ENCODE results near the gene WIPF3.

WIPF3 gene, protein sequence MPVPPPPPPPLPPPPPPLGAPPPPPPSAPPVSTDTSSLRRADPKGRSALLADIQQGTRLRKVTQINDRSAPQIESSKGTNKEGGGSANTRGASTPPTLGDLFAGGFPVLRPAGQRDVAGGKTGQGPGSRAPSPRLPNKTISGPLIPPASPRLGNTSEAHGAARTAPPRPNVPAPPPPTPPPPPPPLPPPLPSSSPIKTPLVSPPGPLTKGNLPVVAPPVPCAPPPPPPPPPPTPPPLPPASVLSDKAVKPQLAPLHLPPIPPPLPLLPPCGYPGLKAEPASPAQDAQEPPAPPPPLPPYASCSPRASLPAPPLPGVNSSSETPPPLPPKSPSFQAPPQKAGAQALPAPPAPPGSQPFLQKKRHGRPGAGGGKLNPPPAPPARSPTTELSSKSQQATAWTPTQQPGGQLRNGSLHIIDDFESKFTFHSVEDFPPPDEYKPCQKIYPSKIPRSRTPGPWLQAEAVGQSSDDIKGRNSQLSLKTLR

DNA sequence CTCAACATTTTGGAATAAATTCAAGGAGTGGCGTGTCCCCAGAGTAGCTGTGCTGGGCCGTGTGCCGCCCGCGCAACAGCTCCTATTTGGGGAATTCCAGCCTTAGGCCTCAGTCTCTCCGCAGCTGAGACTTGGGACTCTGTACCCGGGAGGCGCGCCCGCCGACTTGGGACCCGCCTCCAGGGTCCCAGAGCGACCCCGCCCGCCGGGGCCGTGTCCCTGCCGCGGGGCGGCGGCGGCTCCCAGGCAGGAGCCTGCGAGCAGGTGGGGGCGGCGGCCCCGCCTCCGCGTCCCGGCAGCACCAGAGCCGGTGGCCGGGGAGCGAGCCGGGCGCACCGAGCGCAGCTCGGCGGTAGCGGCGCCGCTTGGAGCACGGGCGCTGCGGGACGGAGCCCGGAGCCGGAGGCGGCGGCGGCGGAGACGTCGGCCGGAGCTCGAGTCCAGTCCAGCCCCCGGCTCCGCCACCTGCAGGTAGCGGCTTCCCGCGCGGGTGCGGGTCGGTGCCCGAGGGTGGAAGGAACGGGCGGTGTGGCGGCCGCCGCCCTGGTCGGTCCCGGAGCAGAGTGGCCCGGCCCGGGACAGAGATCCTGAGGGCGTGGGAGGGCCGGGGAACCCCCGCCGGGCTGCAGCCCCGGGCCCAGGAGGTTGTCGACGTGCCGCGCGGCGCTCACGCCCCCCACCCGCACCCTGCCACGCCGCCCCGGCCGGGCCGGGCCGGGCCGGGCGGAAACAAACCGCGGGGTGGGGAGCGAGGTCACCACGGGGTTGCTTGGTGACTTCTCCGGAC, at the start of gene WIPF3:
Gene WIPF3, plus strand, starts transcription at position 301 of the 787 bp plus-strand sequence. CDS start 28,217 bp downstream, outside the sequence.
- no peak for DNase-seq (ENCODE audit: low read depth)

DNA sequence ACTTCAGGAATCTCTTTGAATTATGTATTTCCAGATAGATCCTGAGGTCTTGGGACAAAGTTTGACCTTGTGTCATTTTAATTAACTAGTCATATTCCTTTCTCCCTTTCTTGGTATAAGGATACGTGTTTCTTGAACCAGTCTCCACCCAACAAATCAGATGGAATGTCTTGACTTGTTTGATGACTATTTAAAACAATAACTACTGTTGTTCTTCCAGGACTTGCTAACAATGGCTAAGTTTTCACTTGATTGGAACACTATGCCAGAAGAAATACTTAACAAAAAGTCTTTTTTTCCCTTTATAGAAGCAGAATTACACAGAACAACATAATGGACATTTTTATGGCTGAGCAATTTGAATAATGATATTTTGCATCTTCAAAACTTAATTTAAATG, 43.0 kb upstream of the WIPF3 start:
- no peak for DNase-seq (ENCODE audit: low read depth)

DNA sequence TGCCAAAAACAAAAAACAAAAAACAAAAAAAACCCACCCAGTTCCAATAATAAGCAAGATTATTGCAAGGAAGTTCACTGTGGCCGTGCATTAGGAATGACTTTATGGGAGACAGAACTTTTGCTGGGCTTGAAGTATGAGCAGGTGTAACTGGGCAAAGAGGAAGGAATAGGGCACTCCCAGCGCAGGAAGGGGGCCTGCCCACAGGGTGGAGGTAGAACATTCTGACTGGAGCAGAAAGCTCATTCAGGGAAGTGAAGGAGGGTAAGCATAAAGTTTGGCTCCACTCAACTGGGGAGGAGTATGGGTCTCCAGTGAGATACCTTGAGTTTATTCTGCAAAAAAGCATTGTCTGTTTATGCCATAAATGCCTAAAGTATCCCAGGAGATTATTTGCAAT, 42.1 kb upstream of the WIPF3 start:
- DNase-seq (ENCODE audit: low read depth), result no peak

DNA sequence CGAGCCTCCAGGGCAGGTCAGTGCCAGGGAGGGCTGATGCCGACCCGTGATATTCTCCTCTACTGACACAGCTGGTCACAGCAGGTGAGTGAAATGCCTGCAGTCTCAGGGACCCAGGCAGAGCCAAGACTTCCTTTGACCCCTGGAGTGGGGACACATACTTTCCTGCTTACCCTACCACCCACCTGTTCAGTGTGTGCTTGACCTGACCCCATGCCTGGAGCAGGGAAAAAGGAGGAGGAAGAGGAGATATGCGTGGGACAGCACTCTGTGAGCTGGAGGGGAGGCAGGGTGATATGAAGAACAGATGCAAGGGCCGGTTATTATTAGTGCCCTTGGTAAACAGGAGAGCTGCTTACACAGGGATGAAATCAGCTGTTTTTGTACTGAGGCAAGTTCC, 40.8 kb upstream of the WIPF3 start:
- DNase-seq (ENCODE audit: low read depth), result no peak

DNA sequence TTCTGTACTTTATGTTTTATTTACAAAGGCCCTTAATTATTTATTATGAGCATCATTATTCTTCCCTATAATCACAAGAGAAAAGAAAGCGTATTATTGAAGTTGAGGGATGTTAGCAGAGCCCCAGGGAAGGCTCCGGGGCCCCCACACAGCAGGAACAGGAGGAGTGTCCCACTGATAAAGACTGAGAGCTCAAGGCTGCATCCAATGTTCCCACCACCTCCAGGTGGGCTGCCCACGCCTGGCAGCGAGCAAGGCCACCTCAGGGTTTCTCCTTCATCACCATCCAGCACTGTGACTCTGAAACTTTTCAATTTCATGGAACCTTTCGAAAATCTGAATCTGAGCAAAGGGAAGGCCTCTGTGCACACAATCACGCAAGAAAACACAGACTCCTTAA, 35.9 kb upstream of the WIPF3 start:
- no peak for DNase-seq (ENCODE audit: low read depth)

DNA sequence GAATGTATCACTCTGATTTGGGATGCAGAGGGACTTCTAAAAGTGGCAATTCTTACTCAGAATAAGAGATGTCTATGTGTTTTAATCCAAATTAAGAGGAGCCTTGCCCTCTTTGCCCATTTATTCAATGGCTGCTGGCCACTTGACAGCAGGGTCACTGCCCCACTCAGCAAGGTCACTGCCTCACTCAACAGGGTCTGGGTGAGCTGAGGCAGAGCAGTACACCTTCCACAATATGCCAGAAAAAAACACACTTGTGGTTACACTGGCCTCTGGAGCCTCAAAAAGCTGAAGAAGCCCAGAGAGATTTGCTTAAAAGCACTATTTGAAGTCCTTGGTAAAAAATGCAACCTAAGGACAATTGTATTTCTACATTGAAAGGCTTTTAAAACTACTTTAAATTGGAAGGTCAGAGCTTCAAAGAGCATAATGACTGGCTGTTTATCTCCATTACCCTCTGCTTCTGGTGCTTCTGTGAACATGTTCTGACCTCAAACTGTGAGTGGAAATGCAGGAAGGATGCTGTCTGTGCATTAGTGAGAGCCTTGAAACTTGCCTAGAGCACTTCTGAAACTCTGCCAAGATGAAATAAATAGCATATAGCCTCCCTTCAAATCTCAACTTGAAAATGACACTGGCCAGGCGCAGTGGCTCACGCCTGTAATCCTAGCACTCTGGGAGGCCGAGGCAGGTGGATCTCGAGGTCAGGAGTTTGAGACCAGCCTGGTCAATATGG, 35.1 kb upstream of the WIPF3 start:
- DNase-seq (ENCODE audit: low read depth), result no peak

DNA sequence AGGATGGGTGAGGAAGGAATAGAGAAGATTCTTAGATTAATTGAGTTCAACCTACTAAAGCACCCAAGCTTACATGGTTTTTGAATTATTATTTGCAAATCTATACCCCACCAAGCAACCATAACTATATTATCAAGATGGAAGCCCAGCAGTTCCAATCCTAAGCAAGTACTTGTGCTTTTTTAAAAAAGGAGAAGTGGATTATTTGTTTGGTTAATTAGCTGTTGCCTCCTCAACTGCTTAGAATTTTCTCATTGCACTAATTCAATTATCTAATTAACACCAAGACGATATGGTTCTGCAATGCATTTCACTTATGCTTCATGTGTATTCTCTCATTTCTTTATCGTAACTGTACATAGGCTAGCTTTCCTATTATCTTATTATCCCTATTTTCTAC, 27.3 kb upstream of the WIPF3 start:
- no peak for DNase-seq (ENCODE audit: low read depth)

DNA sequence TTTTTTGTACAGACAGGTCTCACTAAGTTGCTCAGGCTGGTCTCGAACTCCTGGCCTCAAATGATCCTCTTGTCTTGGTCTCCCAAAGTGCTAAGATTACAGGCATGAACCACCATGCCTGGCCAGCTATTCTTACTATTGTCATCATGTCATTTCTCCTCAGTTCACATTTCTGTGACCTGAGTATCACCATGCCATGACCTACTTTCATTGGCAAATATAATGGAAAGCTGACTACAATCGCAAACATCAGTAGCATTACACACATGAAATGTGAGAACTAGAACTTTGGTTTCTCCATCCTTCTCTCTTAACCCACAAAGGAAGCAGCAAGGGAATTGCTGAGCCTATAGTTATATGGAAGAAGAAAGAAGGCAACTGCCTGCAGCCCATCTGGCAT, 26.0 kb upstream of the WIPF3 start:
- no peak for DNase-seq (ENCODE audit: low read depth)

DNA sequence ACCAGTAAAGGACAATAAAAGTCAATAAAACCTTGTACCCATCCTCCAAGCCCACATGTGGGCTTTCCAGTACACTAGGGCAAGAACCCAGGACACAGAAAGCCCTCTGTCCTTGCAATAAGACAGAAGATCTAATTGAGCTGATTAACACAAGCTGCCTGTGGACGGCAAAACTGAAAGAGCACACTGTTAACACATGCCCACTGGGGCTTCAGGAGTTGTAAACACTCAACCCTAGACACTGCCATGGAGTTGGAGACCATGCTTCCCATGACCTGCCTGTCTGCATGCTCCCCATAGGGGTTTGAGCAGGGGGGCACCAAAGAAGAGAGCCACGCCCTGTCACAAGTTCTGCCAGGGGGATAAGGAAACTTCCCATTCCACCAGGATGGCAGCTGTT, 22.6 kb upstream of the WIPF3 start:
- no peak for DNase-seq (ENCODE audit: low read depth)

DNA sequence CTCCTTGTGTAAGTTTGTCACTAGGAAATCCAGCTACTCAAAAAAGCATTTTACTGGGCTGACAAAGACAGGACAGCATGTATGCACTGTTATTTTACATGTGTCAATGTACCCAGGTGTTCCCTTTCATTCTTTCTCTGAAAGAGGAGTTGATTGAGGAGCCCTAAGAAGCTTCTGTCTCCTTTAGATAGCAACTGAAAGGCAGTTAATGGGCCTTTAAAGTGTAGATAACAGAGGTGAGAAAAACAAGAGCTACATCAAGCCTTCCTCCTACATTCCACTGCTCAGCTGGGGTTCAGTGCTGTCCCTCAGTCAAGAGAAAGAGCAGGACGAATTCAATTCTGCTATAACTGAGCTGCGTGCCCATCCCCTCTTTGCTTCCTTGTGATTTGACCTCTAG, 12.8 kb upstream of the WIPF3 start:
- no peak for DNase-seq (ENCODE audit: low read depth)

DNA sequence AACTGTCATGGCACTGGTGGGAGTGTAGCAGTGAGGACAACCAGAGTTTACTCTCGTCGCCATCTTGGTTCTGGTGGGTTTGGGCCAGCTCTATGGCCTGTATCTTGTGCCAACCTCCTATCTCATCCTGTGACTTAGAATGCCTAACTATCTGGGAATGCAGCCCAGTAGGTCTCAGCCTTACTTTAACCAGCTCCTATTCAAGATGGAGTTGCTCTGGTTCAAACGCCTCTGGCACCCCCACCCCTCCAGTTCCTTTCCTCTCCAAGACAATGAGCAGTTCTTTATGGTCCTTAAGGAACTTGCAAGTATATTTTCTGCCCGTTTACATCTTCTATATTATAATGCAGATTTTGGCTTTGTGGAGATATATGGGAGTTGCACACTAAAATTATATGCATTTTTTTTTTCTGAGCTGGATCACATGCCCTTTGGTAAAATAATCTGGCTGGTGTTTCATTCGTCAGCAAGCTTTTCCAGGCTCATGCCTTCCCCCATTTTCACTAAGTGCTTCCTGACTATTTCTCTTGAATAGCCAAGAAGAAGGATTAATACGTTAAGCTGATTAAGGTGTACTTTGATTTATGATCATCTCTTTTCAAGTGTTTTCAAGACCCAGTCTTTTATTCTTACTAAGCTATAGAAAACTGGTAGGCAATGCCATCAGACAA, 11.2 kb upstream of the WIPF3 start:
- DNase-seq (ENCODE audit: low read depth), result no peak

DNA sequence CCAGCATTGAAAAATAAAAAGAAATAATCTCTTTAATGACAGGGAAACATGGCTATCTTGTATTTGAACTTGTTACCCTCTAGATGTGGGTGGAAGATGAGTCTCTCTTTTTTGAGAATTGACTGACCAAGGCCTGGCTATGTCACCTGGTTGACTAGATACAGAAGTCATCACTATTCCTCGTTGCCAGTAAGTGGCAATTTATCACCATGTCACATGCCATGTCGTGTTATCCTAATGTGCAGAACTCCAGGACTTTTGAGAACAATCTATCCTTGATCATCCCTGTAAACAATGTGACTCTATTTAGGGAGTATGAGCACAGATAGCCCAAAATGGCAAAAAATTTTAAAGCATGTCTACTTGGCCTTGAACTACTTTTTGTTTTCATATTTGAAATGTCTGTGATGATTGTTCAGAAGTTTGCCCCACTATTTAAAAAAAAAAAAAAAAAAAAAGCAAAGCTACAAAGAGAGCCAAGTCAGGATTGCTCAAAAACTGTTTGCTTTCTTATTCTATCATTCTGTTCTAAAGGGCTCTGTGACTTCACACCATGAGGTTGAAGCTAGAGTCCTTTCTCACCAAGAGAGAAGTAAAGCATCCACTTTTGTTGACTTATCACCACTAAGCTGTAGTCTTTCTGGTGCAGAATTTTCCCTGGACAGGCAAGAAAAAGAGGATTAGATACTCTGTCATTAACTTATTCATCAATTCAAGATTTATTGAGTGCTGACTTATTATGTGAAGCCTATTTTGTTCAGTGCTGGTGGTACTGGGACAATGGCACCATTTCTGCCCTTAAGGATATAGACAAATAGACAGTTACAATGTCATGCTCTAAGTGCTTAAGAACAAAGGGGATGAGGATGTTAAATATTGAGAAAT, 10.4 kb upstream of the WIPF3 start:
- no peak for DNase-seq (ENCODE audit: low read depth)

DNA sequence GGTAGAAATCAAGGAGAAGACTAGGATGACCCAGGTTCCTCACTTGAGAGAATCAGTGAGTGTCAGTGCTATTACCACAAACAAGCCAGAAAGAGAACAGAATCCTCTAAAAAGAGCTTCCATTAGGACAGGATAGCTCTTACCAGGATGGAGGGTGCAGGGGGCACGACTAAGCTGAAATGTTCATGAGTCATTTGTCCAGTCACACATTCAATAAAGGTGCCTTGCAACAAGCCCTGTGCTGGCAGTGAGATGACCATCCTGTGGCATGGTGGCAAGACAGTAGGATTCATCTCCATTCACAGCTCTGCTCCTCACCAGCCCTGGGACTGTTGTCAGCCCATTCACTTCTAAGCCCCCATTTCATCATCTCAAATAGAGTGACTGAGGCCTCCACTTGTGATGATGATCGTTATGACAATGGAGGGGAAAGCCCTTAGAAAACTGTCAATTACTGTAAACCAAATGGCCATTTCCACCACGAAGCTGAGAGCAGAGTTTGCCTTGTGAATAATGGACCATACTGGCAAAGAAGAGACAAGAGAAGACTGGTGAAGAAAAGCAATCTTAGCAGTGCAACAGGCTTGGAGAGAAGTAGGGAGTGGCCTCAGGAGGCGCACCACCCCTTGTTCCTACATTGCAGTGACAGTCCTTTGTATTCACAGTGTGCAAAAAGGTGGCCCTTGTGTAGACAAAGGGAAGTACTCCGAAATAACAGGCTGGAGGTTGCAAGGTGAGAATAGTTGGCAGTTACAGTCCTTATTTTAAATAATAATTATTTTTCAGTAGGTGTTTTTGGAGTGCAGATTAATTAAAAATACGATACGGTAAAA, 9.0 kb upstream of the WIPF3 start:
- DNase-seq (ENCODE audit: low read depth), result no peak

DNA sequence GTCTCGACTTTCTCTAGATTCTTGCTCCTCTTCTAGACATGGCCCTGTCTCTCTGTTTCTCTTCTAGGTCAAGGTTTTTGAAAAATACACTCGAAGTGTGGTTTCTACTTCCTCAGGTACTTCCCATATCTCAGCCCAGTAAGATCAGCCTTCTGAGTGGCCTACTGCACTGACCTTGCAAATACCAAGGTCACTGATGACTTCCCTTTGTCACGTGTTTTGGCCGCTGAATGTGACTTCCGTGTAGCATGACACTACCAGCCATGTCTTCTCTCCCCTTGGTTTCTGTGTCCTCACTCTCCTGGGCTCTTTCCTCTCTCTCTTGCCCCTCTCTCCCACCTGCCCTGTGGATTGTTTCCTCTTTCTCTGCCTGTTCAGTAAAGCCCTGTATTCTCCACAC, 7.9 kb upstream of the WIPF3 start:
- DNase-seq (ENCODE audit: low read depth), result no peak

DNA sequence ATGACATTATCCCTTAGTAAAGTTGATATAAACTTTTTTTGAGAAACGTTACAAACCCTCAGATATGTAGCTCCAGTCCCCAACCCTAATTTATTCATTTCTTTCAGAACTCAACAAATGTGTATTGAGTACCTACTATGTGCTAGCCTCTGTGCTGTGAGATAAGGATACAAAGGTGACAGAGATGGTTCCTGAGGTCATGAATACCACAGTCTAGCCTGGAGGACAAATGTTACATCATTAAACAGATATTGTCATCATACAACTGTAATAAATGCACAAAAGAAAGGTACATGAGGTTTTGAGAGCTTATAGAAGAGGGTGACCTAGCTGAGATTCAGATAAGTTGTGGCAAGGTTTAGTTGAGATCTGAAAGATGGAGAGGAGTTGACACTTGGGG, 4.4 kb upstream of the WIPF3 start:
- DNase-seq (ENCODE audit: low read depth), result no peak

DNA sequence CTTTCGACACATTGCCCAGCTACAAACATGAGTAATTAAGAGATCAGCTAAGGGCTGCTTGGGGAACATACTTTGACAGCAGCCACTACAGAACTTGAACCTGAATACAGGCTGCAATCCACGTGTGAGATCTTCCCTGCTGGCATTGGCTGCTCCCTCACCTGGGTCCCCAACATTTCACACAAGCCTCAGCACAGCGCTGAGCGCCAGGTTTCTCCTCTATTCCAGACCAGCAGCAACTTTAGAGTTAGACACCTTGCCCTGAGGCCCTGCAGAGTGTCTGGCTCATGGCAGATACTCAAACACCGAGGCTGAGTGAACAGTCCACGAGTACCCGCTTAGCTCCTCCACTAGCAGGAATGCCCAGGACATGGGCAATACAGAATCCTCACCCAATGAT, 1.3 kb upstream of the WIPF3 start:
- no peak for DNase-seq (ENCODE audit: low read depth)

DNA sequence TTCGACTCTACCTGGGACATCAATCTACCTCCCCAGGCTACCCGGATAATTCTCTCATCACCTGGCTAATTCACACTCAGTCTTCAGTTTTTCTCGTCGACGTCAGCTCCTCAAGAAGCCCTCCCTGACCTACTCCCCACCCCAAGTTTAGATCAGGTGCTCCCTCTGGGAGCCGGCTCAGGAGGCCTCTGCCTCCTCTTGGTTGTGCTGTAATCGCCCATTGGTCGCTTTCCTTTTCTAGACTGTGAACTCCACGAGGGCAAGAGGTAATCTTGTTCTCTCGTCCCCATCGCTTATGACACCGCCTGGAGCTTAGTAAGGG, 461 bp upstream of the WIPF3 start:
- DNase-seq (ENCODE audit: low read depth), result no peak

DNA sequence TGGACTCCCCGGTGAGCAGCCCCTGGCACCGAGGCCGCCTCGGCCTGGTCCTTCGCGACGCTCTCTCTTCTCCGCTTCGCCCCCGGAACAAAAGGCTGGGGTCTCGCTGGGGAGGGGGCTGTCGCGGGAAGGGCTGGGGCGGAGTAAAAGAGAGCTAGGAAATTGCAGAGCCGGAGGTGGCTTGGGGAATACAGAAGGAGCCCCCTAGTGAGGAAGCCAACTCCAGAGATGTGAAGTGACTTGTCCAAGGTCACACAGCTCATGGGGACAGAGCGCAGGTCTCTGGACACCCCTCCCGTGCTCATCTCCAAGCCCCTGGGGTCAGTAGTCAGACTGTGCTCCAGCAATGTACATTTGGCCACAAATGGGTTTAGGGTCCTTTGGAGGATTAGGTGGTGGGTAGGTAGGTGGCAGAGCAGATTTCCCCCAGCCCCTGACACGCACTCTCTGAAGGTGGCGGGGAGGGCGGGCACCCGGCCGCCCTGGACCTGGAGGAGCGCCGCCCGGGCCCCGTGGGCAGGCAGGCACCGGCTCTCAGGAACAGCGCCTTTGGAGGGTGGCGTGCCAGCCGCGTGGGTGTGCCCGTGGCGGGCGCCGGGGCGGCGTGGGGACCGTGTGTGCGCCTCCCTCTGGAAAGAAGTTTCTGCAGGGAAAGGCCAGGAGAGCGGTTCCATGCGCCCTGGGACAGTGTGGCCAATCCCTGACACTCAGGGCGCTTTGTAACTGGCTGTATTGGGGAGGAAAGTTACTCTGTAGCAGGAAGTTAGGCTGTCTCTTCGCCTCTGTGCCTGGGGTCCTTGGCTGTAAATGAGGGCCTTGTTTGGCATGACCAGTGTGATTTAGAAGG, 910 bp downstream of the WIPF3 start:
- DNase-seq (ENCODE audit: low read depth), result no peak

DNA sequence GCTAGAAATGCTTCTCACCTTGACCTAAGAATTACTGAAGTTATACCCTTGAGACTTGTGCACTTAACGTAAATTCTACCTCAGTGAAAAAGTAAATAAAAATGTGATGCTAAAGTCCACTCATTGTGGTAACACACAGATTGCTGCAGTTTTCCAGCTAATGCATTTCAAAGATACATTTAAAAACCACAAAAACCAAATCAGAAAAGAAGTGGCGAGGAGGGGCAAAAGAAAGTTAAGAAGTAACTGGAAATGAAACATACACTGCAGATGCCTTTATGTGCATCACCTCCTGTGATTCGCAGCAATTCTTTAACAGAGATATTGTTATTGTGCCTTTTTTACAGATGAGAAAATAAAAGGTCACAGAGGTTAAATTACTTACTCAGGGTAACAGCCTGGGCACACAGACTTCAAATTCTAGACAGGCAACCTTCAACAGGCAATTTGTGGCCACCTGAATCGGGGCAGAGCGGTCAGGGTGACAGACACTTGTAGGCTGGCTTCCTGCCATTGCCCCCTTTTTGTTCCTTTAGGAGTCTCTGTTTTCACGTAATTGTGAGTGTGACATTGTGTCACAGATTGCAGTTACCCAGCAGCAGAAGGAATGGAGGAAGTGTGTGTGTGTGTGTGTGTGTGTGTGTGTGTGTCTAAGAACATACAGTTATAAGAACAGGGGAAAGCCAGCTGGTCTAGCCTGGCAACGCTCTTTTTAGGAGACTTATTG, 1.9 kb downstream of the WIPF3 start:
- no peak for DNase-seq (ENCODE audit: low read depth)

Data from EH (cell line).